ENCODE data around the gene DNAH3.

DNA sequence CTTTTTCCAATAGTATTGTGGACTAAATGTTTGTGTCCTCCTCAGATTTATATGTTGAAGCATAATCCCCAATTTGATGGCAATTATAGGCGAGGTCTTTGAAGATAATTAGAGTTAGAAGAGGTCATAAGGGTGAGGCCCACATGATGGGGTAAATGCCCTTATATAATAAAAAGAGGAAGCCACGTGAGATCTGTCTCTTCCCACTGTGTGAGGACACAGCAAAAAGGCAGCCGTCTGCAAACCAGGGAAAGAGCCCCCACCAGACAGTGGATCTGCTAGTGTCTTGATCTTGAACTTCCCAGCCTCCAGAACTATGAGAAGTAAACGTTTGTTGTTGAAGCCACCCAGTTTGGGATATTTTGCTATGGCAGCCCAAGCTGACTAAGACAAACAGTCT, 174.1 kb downstream of the DNAH3 start:
- TF ChIP-seq, protein P1, sequence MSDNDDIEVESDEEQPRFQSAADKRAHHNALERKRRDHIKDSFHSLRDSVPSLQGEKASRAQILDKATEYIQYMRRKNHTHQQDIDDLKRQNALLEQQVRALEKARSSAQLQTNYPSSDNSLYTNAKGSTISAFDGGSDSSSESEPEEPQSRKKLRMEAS (IDR thresholded peaks at IDR 0.05), result no peak
- TF ChIP-seq MAZ (IDR thresholded peaks at IDR 0.05; ENCODE audit: borderline replicate concordance, low read depth, low read length) (no peak), CHD4 (IDR thresholded peaks at IDR 0.05; ENCODE audit: borderline replicate concordance) (no peak)
